Skin of body (tissue), 2 donors: ENCODE data around the gene AGFG2. TPM values are rescaled to one million over a fixed set of nuclear protein-coding genes. Genes with fewer than 3 reads are reported as not detected.
"Not testable (repeated sequence)": the region's sequence is repeated elsewhere in the genome, so short reads cannot be mapped to it uniquely, and the experiment has no call there.

Experiments
- DNase-seq: peaks from one replicate; lab custom pipeline; 2025; lab: John Stamatoyannopoulos, UW
- total RNA-seq: library from RNA; depleted of rRNA; stranded (reverse); fragments of >200 nt; gene quantifications from one replicate; pipeline ENCODE4 v1.2.3, GENCODE V29; 2014

Gene AGFG2
- total RNA-seq, 1 donor from 2014 or later, result 5.2 TPM

- not testable (repeated sequence) for DNase-seq
Measured at GRCh38 chr7:100548446-100548845, 9.4 kb downstream of the AGFG2 start.

GRCh38 chr7:100552532-100552931 lies 13.5 kb downstream of the AGFG2 start:
- no peak for DNase-seq

GRCh38 chr7:100553032-100553431 lies 14.0 kb downstream of the AGFG2 start:
- no peak for DNase-seq

- DNase-seq, result no peak
Measured at GRCh38 chr7:100555701-100556100, 16.7 kb downstream of the AGFG2 start.

- DNase-seq, result no peak
Measured at GRCh38 chr7:100556541-100556940, 17.5 kb downstream of the AGFG2 start.

GRCh38 chr7:100559127-100559526 lies 20.1 kb downstream of the AGFG2 start:
- no peak for DNase-seq

GRCh38 chr7:100561491-100562194 lies 22.6 kb downstream of the AGFG2 start:
- no peak for DNase-seq

GRCh38 chr7:100562195-100563099 lies 23.4 kb downstream of the AGFG2 start:
- no peak for DNase-seq

GRCh38 chr7:100563100-100563564 lies 24.1 kb downstream of the AGFG2 start:
- DNase-seq, result no peak

GRCh38 chr7:100563809-100564400 lies 24.9 kb downstream of the AGFG2 start:
- peak; percentile 17 for DNase-seq

- not testable (repeated sequence) for DNase-seq
Measured at GRCh38 chr7:100564405-100564804, 25.4 kb downstream of the AGFG2 start.

GRCh38 chr7:100565133-100565571 lies 26.1 kb downstream of the AGFG2 start:
- DNase-seq, result no peak

GRCh38 chr7:100566018-100566531 lies 27.1 kb downstream of the AGFG2 start:
- DNase-seq, result no peak

GRCh38 chr7:100567031-100567730 lies 28.2 kb downstream of the AGFG2 start:
- no peak for DNase-seq

- DNase-seq, result no peak
Measured at GRCh38 chr7:100567751-100568175, 28.8 kb downstream of the AGFG2 start.

- no peak for DNase-seq
Measured at GRCh38 chr7:100568176-100568895, 29.3 kb downstream of the AGFG2 start.

GRCh38 chr7:100568896-100569844 lies 30.2 kb downstream of the AGFG2 start:
- DNase-seq, result no peak

- DNase-seq, result no peak
Measured at GRCh38 chr7:100570954-100571828, 32.2 kb downstream of the AGFG2 start.
